HUES6 (cell line): ENCODE data around the gene CDC34.

Source experiments
- H3K27ac ChIP-seq: 2 replicates; pipeline ENCODE4 v1.7.0; 2013; ENCODE audit warnings: low read depth, mild to moderate bottlenecking, low read length, inconsistent platforms
- H3K27me3 ChIP-seq: 2 replicates; pipeline ENCODE4 v1.6.1; 2013; ENCODE audit warnings: low read length; ENCODE audit not compliant: control insufficient read depth, insufficient read depth
- H3K36me3 ChIP-seq: 2 replicates; pipeline ENCODE4 v1.6.1; 2013; ENCODE audit warnings: low read length; ENCODE audit not compliant: control insufficient read depth, insufficient read depth
- H3K4me1 ChIP-seq: 2 replicates; pipeline ENCODE4 v1.6.1; 2013; ENCODE audit warnings: low read length; ENCODE audit not compliant: control insufficient read depth, insufficient read depth
- H3K4me3 ChIP-seq: 2 replicates; pipeline ENCODE4 v1.5.1; 2013; ENCODE audit warnings: low read depth, low read length
- H3K9ac ChIP-seq: one replicate; pipeline ENCODE4 v1.6.1; 2013; ENCODE audit warnings: mild to moderate bottlenecking, low read length
- H3K9me3 ChIP-seq: 2 replicates; pipeline ENCODE4 v1.6.1; 2013; ENCODE audit warnings: low read depth, low read length; ENCODE audit not compliant: control insufficient read depth, insufficient read depth

CDC34 gene

GRCh38 chr19:577439-578392 lies 46.2 kb downstream of the CDC34 start:
- Histone ChIP-seq H3K27ac (no peak overlapping the region), H3K36me3 (peaks cover 53% of the 10 kb centered on the region)

GRCh38 chr19:579111-579841 lies 47.7 kb downstream of the CDC34 start:
- no peaks in the 10 kb centered on the region for H3K27me3 ChIP-seq
- H3K9me3 ChIP-seq = no peaks in the 10 kb centered on the region
- no peak overlapping the region for H3K9ac ChIP-seq
- peaks cover 58% of the 10 kb centered on the region for H3K36me3 ChIP-seq
- peaks cover 21% of the 10 kb centered on the region for H3K4me1 ChIP-seq
- no peak overlapping the region for H3K4me3 ChIP-seq
- H3K27ac ChIP-seq = no peak overlapping the region

More at GRCh38 chr19:577439-578392, 46.2 kb downstream of the CDC34 start:
- no peak overlapping the region for H3K4me3 ChIP-seq
- H3K4me1 ChIP-seq = peaks cover 21% of the 10 kb centered on the region
- no peak overlapping the region for H3K9ac ChIP-seq
- H3K9me3 ChIP-seq = no peaks in the 10 kb centered on the region
- H3K27me3 ChIP-seq = no peaks in the 10 kb centered on the region

DNA sequence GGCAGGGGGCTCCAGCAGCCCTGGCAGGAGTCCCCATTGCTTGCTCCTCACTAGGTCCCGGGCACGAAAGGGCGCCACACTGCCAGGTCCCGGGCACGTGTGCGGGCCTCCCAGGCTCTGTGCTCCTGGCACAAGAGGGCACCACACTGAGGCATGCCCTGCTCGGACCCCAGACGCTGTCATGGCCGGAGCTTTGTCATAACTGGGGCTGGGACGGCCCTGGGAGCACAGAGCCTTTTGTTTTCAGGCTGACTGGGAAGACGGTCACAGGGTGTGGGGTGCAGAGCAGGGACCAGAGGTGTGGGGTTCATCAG lies 48.2 kb downstream of the CDC34 start:
- Histone ChIP-seq H3K4me3 (no peak overlapping the region), H3K27ac (no peak overlapping the region), H3K9me3 (no peaks in the 10 kb centered on the region), H3K4me1 (peaks cover 17% of the 10 kb centered on the region), H3K9ac (no peak overlapping the region), H3K27me3 (no peaks in the 10 kb centered on the region), H3K36me3 (peaks cover 58% of the 10 kb centered on the region)

- Histone ChIP-seq H3K9ac (no peak overlapping the region), H3K9me3 (no peaks in the 10 kb centered on the region), H3K4me1 (peaks cover 13% of the 10 kb centered on the region), H3K27me3 (no peaks in the 10 kb centered on the region), H3K36me3 (peaks cover 58% of the 10 kb centered on the region), H3K27ac (no peak overlapping the region), H3K4me3 (no peak overlapping the region)
Observed at GRCh38 chr19:580274-580835, 48.8 kb downstream of the CDC34 start.

- Histone ChIP-seq H3K9ac (no peak overlapping the region), H3K27ac (no peak overlapping the region), H3K4me1 (0 out of 2 replicates have a peak, but pooled peaks cover 5% of the 10 kb centered on the region), H3K9me3 (no peaks in the 10 kb centered on the region), H3K4me3 (no peak overlapping the region), H3K36me3 (peaks cover 53% of the 10 kb centered on the region), H3K27me3 (no peaks in the 10 kb centered on the region)
Observed at GRCh38 chr19:581399-582111, 50.0 kb downstream of the CDC34 start.

DNA sequence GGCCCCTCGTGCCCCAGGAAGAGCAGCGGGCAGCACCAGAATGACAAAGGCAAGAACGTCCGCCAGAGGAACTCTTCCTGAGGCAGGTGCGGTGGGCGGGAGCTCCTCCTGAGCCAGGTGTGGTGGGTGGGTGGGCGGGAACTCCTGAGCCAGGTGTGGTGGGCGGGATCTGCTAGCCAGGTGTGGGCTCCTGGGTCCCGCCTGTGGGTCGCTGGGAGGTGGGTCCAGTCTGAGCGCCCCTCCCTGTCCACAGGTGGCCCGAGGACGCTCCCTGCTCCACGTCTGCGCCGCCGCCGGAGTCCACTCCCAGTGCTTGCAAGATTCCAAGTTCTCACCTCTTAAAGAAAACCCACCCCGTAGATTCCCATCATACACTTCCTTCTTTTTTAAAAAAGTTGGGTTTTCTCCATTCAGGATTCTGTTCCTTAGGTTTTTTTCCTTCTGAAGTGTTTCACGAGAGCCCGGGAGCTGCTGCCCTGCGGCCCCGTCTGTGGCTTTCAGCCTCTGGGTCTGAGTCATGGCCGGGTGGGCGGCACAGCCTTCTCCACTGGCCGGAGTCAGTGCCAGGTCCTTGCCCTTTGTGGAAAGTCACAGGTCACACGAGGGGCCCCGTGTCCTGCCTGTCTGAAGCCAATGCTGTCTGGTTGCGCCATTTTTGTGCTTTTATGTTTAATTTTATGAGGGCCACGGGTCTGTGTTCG lies 51.1 kb downstream of the CDC34 start:
- Histone ChIP-seq H3K4me3 (no peak overlapping the region), H3K36me3 (peaks cover 44% of the 10 kb centered on the region), H3K27ac (no peak overlapping the region)

GRCh38 chr19:583198-583967 lies 51.8 kb downstream of the CDC34 start:
- H3K27ac ChIP-seq = no peak overlapping the region
- peaks cover 37% of the 10 kb centered on the region for H3K36me3 ChIP-seq

More for the DNA sequence above, 51.1 kb downstream of the CDC34 start:
- no peaks in the 10 kb centered on the region for H3K27me3 ChIP-seq
- H3K9ac ChIP-seq = no peak overlapping the region
- H3K4me1 ChIP-seq = no peaks in the 10 kb centered on the region
- no peaks in the 10 kb centered on the region for H3K9me3 ChIP-seq

DNA sequence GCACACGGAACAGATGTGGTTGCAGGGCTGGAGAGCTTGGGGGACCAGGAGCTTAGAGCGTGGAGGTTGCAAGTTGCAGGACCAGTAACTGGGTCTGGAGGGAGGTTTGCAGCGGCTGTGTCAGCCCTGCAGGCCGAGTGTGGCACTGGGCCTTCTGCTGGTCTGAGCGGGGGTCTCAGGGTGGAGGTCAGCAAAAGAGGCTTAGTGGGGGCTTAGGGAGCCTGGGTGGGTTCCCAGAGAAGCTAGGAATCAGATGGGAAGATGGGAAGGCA lies 52.3 kb downstream of the CDC34 start:
- Histone ChIP-seq H3K36me3 (peaks cover 35% of the 10 kb centered on the region), H3K27me3 (peaks cover 12% of the 10 kb centered on the region), H3K9ac (no peak overlapping the region), H3K4me3 (no peak overlapping the region), H3K9me3 (no peaks in the 10 kb centered on the region), H3K4me1 (peaks cover 7% of the 10 kb centered on the region), H3K27ac (no peak overlapping the region)

More at GRCh38 chr19:583198-583967, 51.8 kb downstream of the CDC34 start:
- Histone ChIP-seq H3K4me1 (peaks cover 2% of the 10 kb centered on the region), H3K27me3 (peaks cover 7% of the 10 kb centered on the region), H3K9me3 (no peaks in the 10 kb centered on the region), H3K9ac (no peak overlapping the region), H3K4me3 (no peak overlapping the region)

DNA sequence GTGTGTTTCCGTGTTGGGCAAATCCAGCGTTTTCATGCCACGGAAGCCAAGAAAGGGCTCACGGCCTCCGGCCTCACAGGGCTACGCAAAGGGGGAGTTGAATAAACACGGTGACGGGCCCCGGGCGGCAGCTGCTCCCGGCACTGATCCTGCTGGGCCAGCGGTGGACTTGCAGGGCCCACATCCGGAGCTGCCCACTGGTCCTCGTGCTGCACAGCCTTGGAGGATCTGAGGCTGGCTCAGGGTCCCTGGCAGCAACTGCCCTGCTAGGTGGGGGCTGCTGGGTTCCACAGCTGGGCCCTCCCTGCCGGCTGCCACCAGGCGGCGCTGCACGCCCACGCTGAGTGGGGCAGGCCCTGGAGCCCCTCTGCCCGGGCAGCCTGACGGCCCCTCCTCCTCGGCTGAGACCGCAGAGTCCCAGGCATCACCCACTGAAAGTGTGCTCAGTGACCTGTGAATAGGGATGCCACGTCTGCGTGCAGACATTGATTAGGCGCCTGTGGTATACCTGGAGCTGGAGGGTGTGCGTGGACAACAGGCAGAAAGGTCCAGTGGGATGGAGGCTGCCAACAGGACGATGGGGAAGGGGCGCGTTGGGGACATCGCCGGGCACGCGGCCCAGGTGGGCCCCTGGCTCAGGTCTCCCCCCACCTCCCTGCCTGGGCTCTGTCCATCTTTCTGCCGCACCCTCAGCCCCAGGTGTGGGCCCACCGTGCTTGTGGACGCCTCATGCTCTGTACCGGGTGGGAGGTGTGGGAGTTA lies 52.9 kb downstream of the CDC34 start:
- Histone ChIP-seq H3K36me3 (peaks cover 30% of the 10 kb centered on the region), H3K4me3 (no peak overlapping the region), H3K9ac (no peak overlapping the region), H3K27me3 (peaks cover 17% of the 10 kb centered on the region), H3K9me3 (no peaks in the 10 kb centered on the region), H3K4me1 (peaks cover 11% of the 10 kb centered on the region), H3K27ac (no peak overlapping the region)
